ENCODE data around the gene OPN1SW.

DNA sequence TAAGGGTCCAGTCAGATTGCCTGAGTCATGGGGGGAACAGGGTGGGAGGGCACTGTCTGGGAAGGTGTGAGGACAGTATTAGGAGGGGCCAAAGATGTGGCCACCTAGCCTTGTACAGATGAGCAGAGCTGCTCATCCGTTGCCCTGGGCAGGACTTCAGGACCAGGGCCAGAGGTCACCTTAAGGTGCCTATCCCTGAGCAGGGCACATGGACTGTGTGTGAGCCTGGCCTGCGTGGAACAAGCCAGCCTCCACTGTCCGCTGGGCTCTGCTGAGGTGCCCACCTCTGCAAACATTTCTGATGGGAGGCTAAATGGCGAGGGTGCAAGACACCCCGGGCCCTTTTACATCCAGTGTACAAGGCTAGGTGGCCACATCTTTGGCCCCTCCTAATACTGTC is 3.4 kb upstream of the OPN1SW start:
- TF ChIP-seq, protein P1, sequence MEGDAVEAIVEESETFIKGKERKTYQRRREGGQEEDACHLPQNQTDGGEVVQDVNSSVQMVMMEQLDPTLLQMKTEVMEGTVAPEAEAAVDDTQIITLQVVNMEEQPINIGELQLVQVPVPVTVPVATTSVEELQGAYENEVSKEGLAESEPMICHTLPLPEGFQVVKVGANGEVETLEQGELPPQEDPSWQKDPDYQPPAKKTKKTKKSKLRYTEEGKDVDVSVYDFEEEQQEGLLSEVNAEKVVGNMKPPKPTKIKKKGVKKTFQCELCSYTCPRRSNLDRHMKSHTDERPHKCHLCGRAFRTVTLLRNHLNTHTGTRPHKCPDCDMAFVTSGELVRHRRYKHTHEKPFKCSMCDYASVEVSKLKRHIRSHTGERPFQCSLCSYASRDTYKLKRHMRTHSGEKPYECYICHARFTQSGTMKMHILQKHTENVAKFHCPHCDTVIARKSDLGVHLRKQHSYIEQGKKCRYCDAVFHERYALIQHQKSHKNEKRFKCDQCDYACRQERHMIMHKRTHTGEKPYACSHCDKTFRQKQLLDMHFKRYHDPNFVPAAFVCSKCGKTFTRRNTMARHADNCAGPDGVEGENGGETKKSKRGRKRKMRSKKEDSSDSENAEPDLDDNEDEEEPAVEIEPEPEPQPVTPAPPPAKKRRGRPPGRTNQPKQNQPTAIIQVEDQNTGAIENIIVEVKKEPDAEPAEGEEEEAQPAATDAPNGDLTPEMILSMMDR (IDR thresholded peaks at IDR 0.05; ENCODE audit: low read length): no peak
- no peak for TF ChIP-seq EZH2phosphoT487 (IDR thresholded peaks at IDR 0.05; ENCODE audit: low read length)
- no peak for TF ChIP-seq EZH2 (optimal IDR thresholded peaks at IDR 0.05; ENCODE audit: low read depth, low read length)
